Stimulated activated CD4-positive, alpha-beta T cell treated with anti-CD3 and anti-CD28 coated beads, TNF-alpha, amount 100 ng/mL, for 24 hours (primary cell): ENCODE results near the gene AGPAT1.

Source experiments
- DNase-seq, 3 experiments: peaks; one replicate each; pipeline ENCODE4 v3.0.0-alpha.2; 2020; ENCODE audit warnings: low read depth in 3 of 3

Gene AGPAT1

GRCh38 chr6:32118782-32119628 lies 56.9 kb downstream of the AGPAT1 start:
- peak; percentile 38 to 66 (median 43) for DNase-seq
